Adrenal gland (tissue), 12 donors: ENCODE data around the gene CUL9. TPM values are rescaled to one million over a fixed set of nuclear protein-coding genes. Genes with fewer than 3 reads are reported as not detected.

Experiments
- DNase-seq, 7 donors: peaks; one replicate each; pipeline ENCODE4 v3.0.0-alpha.2; 2019 to 2020
- H3K27ac ChIP-seq, 5 donors: fragments of 200-600 bp; sonication (generic) in 4 of 5; 1 replicate in 3 of 5; 2 replicates in 2 of 5; pipeline versions ENCODE4 v1.5.1 to v1.8.0; 2016 to 2020; ENCODE audit warnings: mild to moderate bottlenecking in 1 of 5
- H3K27me3 ChIP-seq: fragments of 200-600 bp; 2 replicates; pipeline ENCODE4 v1.8.0; 2021
- H3K36me3 ChIP-seq, 2 donors: fragments of 200-600 bp; replicated peaks in 1 of 2; 1 replicate in 1 of 2; 2 replicates in 1 of 2; pipeline versions ENCODE4 v1.5.1 to v1.8.0; 2018 to 2022
- H3K4me1 ChIP-seq, 2 donors: fragments of 200-600 bp; replicated peaks in 1 of 2; 1 replicate in 1 of 2; 2 replicates in 1 of 2; pipeline versions ENCODE4 v1.5.1 to v1.8.0; 2018 to 2021
- H3K4me3 ChIP-seq, 4 donors: fragments of 200-600 bp; sonication (generic) in 3 of 4; one replicate each; pipeline ENCODE4 v1.5.1; 2016 to 2018
- H3K9me3 ChIP-seq, 3 donors: fragments of 200-600 bp; sonication (generic) in 1 of 3; replicated peaks in 1 of 3; 1 replicate in 2 of 3; 2 replicates in 1 of 3; pipeline versions ENCODE4 v1.5.1 to v1.8.0; 2016 to 2021
- POLR2A ChIP-seq, 2 donors: fragments of 450-650 bp; IDR thresholded peaks; one replicate each; pipeline ENCODE4 v1.6.1; 2017; ENCODE audit warnings: antibody characterized with exemption in 2 of 2, mild to moderate bottlenecking in 2 of 2, moderate library complexity in 1 of 2
- WGBS, 4 donors: extraction: QIAGEN DNeasy Blood & Tissue Kit in 2 of 4; methylation state at CpG; one replicate each; pipeline versions ENCODE4 v1.1.5 to v1.1.7; 2013 to 2017; 5-methylcytosine and 5-hydroxymethylcytosine counted together
- intact Hi-C, 2 donors: fragments of 100-400 bp; cut with DNase I; formaldehyde crosslinking; loops; one replicate each; pipeline versions ENCODE4 v1.14.1 to v1.15.0; 2022 to 2023
- polyA plus RNA-seq, 3 donors: library from polyadenylated mRNA; stranded (reverse); fragments of 200-250 nt in 2 of 3; fragments of 350-450 nt in 1 of 3; fragmentation: Illumina TruSeq in 1 of 3; extraction: RNeasy Lipid Tissue Mini Kit (QIAGEN cat#74804) in 1 of 3; gene quantifications; one replicate each; pipeline ENCODE4 v1.2.3, GENCODE V29; 2013 to 2014
- total RNA-seq, 9 donors: library from RNA; depleted of rRNA in 4 of 9; stranded (reverse); fragments of >200 nt in 4 of 9; fragments of 120-200 nt in 1 of 9; fragmentation: NEBNext Ultra II Directional in 1 of 9; extraction: Animal tissue kit (Norgen Biotek cat#: 25700) in 1 of 9; gene quantifications; one replicate each; pipeline versions ENCODE4 v1.1.0 to v1.2.4, GENCODE V29; 2013 to 2023
- TF ChIP-seq, protein P1 (sequence below), 6 experiments: fragments of 450-650 bp in 4 of 6; fragments of 200-600 bp in 2 of 6; sonication (generic) in 1 of 6; IDR thresholded peaks; 1 replicate in 5 of 6; 2 replicates in 1 of 6; pipeline versions ENCODE4 v1.5.1 to v1.8.0; 2016 to 2021; ENCODE audit warnings: antibody characterized with exemption in 6 of 6, mild to moderate bottlenecking in 2 of 6, moderate library complexity in 1 of 6
- donor health status: healthy with polysubstance abuse.
- donor health status: Bipolar disorder and iron deficiency.
- donor health status: DM: yes; HTN: yes; CAD: no.
- donor health status: DM: no; HTN: no; CAD: no.
- donor health status: DM: no; HTN: no; CAD: no.
- donor health status: DM: yes; HTN: yes; CAD: no.

Gene CUL9
- total and polyA plus RNA-seq, 12 donors, result 13.3 to 195 (median 33.8) TPM

DNA sequence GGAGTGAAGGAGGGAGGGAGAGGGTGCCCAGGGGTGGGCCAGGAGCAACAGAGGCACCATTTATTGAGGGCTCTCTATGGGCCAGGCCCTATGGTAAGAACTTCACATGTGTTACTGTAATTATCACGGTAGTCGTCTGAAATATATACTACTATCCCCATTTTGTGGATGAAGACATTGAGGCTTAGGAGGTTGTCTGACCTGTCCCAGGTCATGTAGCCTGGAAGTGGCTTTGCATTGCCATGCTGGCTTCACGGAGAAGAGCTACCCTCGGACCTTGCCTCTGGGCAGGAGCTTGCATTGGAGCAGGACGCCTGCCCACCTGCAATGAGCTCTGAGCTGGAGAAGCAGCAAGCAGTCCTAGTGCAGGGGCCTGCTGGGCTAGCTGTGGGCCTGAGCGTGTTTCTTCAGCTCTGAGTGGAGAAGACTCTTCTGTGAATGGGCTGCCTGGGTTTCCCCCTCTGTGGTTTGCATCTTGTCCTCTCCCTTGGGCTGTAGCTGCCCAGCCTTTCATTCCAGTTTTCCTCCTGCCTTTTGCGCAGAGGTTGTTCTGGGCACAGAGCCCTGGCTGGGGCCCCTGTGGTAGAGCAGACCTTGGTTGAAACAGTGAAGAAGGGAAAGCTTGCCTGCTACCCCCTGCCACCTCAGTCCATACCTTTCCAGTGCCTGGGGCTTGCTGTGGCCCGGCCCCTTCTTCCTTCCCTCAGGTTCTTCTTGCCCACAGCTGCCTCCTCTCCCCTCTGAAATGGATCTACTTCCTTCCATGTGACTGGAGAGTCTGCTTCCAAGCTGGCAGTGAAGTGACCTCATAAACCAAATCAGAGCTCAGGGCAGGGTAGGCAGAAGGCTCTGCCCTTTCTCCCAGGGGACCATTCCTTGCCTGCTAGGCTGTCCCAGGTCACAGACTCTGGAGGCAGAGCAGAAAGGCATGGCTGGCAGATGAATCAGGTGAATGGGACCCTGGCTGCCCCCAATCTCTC lies 35.0 kb upstream of the CUL9 start:
- WGBS, 4 donors, result 87 to 92% (median 90%) methylated on average over 5 to 8 of the region's 8 CpGs
- Histone ChIP-seq H3K27ac (no peak overlapping the region), H3K4me1 (peaks cover 0 to 6% of the 10 kb centered on the region in 2 donors), H3K27me3 (no peaks in the 10 kb centered on the region), H3K4me3 (no peak overlapping the region), H3K36me3 (no peaks in the 10 kb centered on the region), H3K9me3 (no peaks in the 10 kb centered on the region)
- no peak for DNase-seq
- no peak for TF ChIP-seq POLR2A (IDR thresholded peaks at IDR 0.05)
- TF ChIP-seq, protein P1, sequence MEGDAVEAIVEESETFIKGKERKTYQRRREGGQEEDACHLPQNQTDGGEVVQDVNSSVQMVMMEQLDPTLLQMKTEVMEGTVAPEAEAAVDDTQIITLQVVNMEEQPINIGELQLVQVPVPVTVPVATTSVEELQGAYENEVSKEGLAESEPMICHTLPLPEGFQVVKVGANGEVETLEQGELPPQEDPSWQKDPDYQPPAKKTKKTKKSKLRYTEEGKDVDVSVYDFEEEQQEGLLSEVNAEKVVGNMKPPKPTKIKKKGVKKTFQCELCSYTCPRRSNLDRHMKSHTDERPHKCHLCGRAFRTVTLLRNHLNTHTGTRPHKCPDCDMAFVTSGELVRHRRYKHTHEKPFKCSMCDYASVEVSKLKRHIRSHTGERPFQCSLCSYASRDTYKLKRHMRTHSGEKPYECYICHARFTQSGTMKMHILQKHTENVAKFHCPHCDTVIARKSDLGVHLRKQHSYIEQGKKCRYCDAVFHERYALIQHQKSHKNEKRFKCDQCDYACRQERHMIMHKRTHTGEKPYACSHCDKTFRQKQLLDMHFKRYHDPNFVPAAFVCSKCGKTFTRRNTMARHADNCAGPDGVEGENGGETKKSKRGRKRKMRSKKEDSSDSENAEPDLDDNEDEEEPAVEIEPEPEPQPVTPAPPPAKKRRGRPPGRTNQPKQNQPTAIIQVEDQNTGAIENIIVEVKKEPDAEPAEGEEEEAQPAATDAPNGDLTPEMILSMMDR (IDR thresholded peaks at IDR 0.05), result no peak
- intact Hi-C loops, result loop anchor here (5.0 kb wide), 2 partner anchors 75 to 240 kb away; no protein-coding TSS in a partner anchor

DNA sequence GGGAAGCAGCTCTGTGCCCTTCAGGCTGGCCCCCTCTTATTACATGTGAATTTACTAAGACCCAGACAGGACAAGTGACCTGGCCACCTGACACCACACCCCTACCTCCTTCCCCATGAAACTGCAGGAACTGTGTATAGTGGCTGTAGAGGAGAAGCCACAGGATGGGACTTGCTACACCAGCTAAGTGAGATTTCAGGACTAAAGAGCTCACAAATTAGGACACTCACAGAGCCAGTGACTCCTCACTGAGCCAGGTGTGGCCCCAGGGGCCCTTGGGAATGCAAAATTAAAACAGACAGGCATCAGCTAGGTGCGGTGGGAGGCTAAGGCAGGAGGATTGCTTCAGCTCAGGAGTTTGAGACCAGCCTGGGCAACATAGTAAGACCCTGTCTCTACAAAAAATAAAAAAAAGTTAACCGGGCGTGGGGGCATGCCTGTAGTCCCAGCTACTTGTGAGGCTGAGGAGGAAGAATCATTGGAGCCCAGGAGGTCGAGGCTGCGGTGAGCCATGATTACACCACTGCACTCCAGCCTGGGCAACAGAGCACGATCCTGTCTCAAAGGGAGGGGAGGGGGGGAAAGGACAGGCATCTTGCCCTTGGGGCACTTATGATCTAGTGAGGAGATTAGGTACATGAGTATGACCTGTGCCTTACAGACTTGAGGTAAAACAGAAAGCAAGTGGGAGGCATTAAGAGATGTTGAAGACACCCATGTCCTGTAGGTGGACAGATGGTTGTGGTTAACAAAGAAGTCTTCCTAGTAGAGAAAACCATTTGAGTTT lies 34.1 kb upstream of the CUL9 start:
- no peak for TF ChIP-seq POLR2A (IDR thresholded peaks at IDR 0.05)
- TF ChIP-seq, protein P1 (IDR thresholded peaks at IDR 0.05), result no peak
- no peaks in the 10 kb centered on the region for H3K36me3 ChIP-seq
- H3K9me3 ChIP-seq, result no peaks in the 10 kb centered on the region
- no peak overlapping the region for H3K27ac ChIP-seq
- H3K4me1 ChIP-seq, result peaks cover 0 to 5% of the 10 kb centered on the region in 2 donors
- no peak overlapping the region for H3K4me3 ChIP-seq
- no peak for DNase-seq
- intact Hi-C loops, result loop anchor here (5.0 kb wide), 2 partner anchors 76 to 241 kb away; no protein-coding TSS in a partner anchor
- 83 to 92% (median 88%) methylated on average over 6 of the region's 6 CpGs for WGBS, 4 donors
- no peaks in the 10 kb centered on the region for H3K27me3 ChIP-seq

DNA sequence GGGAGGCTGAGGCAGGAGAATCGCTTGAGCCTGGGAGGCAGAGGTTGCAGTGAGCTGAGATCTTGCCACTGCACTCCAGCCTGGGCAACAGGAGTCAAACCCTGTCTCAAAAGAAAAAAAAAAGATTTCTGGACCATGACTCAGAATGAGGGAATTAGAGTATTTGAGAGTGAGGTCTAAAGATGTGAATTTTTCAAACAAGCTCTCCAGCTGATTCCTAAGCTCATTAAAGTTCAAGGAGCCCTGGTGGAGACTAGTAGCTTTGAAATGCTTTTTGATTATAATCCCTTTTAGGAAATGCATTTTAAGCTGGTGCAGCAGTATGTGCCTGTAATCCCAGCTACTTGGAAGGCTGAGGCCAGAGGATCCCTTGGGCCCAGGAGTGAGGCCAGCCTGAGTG lies 32.7 kb upstream of the CUL9 start:
- TF ChIP-seq POLR2A (IDR thresholded peaks at IDR 0.05), result no peak
- TF ChIP-seq, protein P1 (IDR thresholded peaks at IDR 0.05), result no peak
- WGBS, 4 donors, result 94 to 100% (median 96%) methylated on average over 1 of the region's 1 CpG

More for the DNA sequence above, 32.7 kb upstream of the CUL9 start:
- no peak for DNase-seq
- Histone ChIP-seq H3K36me3 (no peaks in the 10 kb centered on the region), H3K27me3 (no peaks in the 10 kb centered on the region), H3K9me3 (no peaks in the 10 kb centered on the region), H3K27ac (no peak overlapping the region), H3K4me3 (no peak overlapping the region), H3K4me1 (no peaks in the 10 kb centered on the region)
- intact Hi-C loops, result loop anchor here (5.0 kb wide), 2 partner anchors 77 to 242 kb away; no protein-coding TSS in a partner anchor
